Kidney glomerular epithelial cell (primary cell): ENCODE measurements around the gene PFKFB3.
"Not testable (repeated sequence)": the region's sequence is repeated elsewhere in the genome, so short reads cannot be mapped to it uniquely, and the experiment has no call there.

ENCODE experiments used
- DNase-seq: peaks from one replicate; lab custom pipeline; 2025; lab: John Stamatoyannopoulos, UW

Gene PFKFB3

DNA sequence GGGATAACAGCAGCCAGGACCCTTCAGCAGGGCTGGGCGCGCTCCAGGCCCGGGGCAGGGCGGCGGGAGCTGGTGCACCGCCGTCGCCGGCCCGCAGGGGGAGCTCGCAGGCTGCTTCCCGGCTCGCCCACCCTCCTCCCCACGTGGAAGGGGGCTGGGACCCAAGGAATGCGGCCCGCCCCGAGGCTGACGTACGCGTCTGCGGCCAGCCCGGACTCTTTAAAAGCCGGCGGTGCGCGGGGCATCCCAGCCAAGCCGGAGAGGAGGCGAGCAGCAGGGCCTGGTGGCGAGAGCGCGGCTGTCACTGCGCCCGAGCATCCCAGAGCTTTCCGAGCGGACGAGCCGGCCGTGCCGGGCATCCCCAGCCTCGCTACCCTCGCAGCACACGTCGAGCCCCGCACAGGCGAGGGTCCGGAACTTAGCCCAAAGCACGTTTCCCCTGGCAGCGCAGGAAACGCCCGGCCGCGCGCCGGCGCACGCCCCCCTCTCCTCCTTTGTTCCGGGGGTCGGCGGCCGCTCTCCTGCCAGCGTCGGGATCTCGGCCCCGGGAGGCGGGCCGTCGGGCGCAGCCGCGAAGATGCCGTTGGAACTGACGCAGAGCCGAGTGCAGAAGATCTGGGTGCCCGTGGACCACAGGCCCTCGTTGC is at the start of gene PFKFB3:
TSS of gene PFKFB3 (plus strand) at position 249 of the 647 bp plus-strand sequence. CDS start at position 578, 329 bp downstream.
- peak; percentile 87 for DNase-seq

DNA sequence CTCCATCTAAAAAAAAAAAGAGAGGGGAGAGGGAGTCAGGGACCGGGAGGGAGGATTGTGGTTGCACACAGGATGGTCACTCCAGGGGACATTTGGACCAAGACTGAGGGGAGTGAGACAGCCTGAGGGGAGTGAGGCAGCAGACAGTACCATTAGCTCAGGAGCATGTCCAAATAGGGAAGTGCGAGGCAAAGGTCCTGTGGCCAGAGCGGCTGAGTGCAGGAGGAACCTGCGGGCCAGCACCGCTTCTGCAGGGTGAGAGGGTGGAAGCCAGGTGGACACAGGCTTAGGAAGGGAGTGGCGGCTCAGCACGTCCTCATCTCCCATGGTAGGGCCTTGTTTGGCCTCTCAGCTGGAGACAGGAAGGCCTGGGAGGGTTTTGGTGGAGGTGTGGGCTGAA is 48.9 kb upstream of the PFKFB3 start:
- no peak for DNase-seq

DNA sequence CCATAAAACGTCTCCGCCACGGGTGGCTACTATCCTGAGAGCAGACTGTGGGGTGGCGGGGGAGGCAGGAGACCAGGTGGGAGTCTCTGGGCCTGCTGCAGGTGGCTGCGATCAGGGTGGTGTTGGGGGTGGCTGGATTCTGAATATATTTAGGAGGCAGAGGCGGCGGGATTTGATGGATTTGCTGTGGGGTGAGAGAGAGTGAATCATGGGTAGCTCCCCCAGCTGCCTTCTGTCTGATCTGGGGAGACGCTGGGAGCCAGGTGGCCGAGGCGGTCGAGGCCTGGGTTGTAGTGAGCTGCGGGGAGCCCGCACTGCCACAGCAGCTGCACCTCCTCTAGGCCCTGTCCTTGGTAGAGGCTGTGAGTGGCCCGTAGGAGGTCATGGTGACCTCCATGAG is 48.2 kb upstream of the PFKFB3 start:
- DNase-seq = no peak

DNA sequence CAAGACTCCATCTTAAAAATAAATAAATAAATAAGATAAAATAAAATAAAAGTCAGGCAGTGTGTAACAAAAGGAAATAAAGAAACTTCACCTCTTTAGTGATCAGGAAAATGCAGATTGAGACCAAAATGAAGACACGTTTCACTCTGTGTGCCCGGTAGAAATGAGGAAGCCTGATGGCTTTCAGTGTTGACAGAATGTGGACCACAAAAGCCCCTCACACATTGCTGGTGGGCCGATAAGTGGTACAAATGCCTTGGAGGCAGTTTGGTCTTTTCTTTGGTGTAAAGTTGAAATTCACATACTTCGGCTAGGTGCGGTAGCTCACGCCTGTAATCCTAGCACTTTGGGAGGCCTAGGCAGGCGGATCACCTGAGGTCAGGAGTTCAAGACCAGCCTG is 44.5 kb upstream of the PFKFB3 start:
- no peak for DNase-seq

DNA sequence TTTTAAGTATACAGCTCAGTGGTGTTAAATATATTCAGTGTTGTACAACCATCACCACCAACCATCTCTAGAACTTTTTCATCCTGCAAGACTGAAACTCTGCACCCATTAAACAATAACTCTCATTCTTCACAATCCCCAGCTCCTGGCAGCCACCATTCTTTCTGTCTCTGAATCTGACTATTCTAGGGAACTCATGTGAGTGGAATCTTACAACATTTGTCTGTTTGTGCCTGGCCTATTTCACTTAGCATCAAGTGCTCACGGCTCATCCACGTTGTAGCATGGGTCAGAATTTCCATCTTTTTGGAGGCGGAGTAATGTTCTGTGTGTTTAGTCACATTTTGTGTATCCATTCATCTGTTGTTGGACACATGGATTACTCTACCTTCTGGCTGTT is 40.8 kb upstream of the PFKFB3 start:
- DNase-seq = no peak

DNA sequence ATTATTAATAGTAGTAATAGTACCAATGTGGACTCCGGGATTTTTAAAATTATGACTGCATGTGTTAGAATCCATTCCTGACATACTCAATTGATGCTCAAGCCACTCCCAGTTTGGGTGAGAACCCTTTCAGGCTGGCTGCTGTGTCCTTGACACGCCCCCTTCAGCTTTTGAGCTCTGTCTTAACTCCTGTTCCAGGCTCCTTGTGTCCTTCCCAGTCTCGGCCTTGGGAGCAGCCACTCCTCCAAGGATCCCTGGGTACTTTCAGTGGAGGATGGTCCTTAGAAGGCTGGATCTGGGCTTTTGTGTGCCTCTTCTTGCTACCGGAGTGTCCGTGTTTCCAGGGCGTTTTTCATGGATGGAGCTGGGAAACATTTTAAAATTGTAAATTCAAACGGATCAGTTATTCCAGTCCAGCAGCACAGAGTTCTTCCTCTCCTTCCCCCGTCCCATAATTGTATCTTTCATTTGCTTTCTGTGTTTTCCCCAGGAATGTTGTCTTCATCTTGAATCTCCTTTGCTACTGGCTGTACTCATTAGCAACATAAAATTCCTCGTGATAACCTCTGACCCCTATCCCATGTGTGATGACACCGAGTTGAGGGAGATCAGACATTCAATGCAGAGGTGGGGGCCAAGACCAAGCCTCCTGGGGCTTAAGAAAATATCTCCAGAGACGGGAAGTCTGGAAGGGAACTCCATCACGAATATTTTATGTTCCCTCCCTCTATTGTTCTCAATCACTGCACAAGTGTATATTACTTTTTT is 40.0 kb upstream of the PFKFB3 start:
- DNase-seq = no peak

DNA sequence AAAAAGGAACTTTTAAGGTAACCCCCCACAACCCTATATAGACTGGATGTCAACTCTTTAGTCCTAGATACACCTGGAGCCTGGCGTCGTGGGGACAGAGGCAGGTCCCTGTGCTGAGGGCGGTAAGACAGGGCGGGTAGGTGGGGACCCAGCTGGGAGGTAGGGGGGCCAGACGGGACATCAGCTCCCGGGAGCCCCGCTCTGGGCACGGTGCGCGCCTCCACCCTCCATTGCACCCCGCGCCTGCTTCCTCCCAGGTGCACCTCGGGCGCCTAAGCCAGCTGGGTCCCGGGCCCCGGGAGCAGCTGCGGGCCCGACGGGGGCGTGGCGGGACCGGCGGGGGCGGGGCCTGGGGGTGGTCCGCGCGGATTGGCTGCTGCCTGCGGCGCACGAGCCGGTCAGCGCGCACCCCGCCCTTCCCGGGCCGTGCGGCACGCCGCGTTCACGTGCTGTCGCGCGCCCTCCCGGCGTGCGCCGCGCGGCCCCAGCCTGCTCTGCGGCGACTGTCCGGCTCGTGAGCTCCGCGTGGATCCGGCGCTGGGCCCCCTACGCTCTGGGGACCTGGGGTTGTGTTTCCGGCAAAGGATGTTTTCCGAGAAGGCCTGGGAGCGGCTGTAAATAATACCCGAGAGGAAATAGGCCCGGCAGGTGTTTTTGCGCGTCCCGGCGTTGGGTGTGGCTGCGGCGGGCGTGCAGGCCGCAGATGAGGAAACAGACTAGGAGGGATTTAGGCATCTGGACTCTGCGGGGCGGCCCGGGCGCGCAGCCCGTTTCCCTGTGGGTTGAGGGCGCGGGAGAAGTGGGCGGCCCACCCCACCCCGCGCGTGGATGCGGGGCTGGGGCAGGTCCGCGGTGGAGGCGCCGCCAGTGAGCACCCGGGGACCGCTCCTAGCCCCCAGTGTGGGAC is 39.1 kb upstream of the PFKFB3 start:
- DNase-seq = peak; percentile 59

DNA sequence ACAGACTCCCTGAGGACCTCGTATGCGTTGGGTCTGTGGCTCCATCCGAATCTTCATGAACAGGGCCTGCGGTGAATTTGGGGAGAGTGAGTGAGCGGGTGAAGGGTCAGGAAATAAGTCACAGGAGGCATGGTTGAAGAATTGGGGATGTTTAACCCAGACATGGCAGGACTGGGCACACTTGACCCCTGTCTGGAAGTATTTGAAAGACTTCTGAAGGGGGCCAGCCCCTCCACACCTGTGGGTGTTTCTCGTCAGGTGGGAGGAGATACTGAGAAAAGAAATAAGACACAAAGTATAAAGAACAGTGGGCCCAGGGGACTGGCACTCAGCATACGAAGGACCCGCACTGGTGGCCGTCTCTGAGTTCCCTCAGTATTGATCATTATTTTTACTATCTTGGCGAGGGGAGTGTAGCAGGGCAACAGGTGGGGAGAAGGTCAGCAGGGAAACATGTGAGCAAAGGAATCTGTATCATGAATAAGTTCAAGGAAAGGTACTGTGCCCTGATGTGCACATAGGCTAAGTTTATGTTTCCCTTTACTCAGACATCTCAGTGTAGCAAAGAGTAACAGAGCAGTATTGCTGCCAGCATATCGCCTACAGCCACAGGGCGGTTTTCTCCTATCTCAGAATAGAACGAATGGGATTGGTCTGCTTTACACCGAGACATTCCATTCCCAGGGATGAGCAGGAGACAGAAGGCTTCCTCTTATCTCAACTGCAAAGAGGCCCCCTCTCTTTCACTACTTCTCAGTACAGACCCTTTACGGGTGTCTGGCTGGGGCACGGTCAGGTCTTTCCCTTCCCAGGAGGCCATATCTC is 38.2 kb upstream of the PFKFB3 start:
- no peak for DNase-seq

DNA sequence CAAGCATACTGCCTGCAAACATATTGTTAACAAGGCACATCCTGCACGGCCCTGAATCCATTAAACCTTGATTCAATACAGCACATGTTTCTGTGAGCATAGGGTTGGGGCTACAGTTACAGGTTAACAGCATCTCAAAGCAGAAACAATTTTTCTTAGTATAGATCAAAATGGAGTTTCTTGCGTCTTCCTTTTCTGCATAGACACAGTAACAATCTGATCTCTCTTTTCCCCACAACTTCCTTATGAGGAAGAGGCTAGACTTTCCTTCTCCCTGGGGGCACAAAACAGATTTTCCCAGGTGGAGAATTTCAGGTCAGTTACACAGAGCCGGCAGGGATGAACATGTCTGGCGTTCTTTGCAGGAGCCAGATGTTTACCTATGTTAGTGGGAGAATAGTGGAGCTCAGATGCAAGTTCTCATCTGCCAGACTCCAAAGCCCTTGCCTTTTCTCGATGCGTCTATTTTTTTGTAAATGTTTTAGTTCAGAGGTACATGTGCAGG is 37.5 kb upstream of the PFKFB3 start:
- DNase-seq = no peak

DNA sequence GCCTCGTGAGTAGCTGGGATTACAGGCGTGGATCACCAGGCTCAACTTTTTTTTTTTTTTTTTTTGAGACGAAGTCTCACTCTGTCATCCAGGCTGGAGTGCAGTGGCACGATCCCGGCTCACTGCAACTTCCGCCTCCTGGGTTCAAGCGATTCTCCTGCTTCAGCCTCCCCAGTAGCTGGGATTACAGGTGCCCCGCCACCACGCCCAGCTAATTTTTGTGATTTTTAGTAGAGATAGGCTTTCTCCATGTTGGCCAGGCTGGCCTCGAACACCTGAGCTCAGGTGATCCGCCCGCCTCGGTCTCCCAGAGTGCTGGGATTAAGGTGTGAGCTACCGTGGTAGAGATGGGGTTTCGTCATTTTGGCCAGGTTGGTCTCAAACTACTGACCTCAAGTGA is 36.8 kb upstream of the PFKFB3 start:
- not testable (repeated sequence) for DNase-seq

DNA sequence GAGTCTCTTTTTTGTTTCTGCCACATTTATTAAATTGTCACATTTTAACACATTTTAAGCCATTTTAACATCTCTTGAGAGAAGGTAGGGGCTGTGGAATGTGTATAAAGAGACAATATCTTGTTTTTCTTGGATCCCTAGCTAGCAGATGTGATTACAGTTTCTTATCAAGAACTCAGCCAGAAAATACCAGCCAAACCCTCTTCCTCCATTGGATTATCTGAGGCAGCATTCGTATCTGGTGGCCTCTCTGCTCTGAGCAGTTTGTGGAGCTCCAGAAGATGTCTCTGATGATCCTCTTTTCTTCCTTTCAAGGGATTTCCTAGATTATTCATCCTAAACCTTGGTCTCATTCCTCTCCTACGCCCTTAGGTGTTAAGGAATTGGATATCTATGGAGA is 35.3 kb upstream of the PFKFB3 start:
- no peak for DNase-seq

DNA sequence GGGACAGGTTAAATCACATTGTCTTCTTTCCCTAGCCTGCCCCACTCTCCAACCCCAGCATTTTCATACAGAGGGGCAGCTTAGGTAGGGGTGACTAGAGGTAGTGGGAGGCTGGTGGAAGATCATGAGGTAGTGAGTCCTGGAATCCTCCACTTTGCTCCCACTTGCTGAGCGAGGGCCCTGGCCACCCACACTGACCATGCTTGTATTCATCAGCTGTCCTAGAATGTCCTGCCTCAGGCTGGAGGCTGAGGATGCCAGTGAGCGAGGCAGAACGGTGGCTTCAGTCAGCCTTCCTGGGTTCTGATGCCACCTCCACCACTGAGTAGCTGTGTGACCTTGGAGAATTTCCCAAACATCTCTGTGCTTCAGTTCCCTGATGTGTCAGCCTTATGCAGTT is 34.6 kb upstream of the PFKFB3 start:
- DNase-seq = no peak

DNA sequence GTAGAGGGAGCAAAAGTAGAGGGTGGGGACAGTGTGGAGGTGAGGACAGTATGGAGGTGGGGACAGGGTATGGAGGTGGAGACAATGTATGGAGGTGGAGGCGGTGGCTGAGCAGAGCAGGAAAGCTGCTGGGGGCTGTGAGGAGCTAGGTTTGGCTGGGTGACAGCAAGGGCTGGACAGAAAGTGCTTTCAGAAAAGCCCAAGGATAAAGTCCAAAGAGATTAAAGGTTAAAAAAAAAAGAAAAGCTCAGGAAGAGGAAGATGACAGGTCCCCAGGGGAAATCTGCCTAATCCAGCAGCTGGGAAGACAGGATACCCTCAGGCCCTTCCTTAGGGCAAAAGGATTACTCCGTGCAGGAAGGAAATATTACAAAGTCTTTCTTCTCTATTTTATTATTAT is 32.1 kb upstream of the PFKFB3 start:
- no peak for DNase-seq

DNA sequence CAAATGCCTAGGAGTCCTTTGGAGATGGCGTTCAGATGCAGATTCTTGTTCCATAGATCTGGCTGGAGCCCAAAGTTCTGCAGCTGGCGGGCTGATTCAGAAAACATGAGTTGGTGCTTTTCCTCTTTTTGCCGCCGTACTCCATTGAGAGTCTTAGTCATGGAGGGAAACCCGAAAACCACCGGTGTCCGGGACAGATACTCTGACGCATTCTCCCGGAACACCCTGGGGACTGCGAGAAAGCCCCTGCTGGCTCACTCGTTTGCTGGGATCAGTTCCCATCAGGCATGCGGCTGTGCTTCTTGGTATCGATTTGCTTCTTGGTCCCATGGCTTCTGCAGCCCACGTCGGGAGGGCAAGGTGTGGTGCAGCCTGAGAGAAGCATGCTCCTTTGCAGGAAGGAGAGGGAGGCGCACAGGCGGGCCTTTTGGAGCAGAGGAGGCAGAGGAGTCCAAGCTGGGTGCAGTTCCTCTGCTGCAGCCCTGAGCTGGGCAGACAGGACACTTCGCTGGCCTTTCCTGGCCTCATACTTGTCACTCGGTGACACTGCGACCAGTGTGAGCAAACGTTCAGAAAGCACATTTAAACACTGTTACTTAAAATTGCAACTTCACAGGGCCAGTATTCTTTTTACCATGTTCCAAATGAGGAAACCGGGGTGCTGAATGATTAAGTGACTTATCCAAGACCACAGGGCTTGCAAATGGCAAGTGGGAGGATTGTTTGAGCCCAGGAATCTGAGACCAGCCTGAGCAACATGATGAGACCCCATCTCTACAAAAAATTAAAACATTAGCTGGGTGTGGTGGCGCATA is 30.6 kb upstream of the PFKFB3 start:
- no peak for DNase-seq

DNA sequence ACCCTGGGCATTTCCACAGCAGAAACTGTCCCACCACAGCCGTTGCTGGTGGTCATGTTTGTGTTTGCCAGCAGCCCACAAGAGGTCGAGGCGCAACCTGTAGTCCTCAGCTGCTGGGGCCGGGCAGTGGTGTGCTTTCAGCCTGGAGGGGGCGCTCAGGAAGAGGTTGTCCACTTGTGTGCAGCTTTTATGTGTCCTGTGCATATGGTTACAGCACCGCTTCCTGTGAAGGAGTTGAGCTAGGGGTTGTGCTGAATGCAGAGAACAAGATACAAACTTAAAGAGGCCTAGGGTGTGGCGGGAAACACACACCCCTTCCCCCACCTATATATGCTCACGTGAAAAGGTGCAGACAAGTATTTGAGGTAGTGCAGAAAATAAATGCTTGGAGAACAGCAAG is 29.5 kb upstream of the PFKFB3 start:
- DNase-seq = no peak

DNA sequence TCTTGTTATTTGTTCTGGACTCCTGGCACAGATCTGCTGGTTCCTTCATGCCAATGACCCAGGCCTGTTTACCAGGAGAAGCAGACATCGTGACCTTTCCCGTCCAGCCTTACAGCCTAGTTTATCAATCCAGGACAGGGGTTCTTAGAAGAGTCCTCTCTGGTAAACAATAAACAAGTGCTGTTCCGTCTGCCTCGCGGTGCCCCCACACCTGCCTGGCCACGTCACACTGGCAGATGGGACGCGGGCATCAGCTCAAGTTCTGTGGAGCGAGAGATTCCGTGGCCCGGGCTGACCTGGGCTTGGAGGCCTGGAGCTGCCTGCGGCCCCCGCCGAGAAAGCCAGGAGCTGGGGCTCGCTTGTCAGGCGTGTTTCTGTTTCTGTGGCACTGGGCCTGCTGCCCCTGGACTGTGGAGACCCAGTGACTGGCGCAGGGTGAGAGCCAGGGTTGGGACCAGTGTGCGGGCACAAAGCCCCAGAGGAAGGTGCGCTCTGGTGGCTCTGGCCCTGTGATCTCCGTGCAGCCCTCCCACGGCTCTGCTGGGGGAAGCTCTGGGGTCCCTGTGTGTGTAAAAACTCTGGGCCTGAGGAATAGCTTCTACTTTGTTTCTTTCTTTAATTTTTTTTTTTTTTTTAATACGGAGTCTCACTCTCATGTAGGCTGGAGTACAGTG is 28.4 kb upstream of the PFKFB3 start:
- no peak for DNase-seq

DNA sequence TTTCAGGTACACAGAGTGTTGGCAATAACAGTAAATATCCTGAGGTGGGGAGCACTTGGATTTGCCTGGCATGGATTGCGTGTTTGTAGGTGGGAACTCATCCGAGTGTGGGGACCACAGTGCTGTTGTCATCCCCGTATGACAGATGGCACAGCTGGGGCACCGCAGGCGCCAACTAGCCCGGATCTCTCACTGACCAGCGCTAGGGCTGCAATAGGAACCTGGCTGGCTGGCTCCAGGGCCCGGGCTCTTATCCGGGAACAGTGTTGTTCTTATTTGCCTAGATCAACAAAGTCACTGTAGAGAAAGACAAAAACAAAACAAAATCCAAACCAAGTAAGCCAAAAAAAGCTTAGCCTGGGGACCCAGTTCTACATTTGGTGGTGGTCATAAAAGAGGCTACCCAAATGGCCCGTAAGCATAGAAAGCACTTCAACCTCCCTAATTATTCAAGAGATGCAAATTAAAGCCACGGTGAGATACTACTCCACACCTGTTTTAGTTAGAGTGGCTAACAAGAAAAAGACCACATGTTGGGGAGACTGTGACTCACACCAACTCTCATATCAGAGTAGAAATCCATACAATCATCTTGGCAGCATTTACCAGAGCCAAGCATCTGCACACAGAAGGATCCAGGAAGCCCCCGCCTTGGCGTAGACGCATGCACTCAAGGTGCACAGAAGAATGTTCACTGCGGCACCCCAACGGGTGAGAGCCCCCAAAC is 27.2 kb upstream of the PFKFB3 start:
- DNase-seq = no peak

DNA sequence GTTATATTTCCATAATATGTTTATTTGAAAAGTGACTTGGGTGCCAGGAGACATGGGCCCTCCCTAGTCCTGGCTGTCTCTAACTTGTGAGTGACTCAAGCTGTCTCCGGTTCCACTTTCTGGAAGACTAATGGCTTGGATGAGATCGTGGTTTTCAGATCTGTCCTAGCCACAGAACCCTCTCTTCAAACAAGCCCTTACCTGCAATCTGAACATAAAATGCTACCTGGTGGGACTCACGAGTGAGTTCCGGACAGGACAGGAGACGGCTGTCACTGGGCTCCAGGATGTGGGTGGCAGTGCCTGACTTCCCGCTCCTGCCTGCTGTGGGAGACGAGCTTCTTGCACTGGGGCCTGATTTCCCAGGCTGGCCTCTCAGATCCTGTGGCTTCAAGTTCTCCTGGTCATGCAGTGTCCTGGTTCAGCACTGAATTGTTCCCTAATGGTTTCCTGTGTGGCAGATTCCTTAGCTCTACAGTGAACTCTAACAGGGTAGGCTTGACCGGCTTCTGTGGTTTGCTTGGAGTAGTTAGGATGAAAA is 26.0 kb upstream of the PFKFB3 start:
- DNase-seq = peak; percentile 35

DNA sequence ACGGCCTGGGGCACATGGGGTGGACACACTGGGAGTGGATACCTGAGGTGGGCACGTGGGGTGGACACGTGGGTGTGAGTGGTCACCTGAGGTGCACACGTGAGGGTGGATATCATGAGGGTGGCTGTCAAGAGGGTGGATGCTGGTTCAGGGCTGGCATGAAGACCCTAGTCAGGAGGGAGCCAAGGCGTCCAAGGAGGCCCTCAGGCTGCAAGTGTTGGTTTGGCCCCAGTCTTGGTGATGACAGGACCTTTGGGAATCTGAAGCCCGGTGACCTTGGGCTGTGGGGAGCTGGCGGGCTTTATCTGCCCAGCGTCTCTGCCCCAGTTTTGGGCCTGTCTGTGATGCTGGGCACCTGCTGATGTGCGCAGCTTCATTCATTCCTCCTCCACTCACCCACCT is 24.9 kb upstream of the PFKFB3 start:
- no peak for DNase-seq
